NOMO-1 (cell line): ENCODE results near the gene CDC42SE2.

Experiments used
- DNase-seq, 2 experiments: peaks; one replicate each; lab custom pipeline; 2025; ENCODE audit not compliant: unreplicated experiment in 2 of 2; lab: John Stamatoyannopoulos, UW

Gene CDC42SE2

GRCh38 chr5:131418846-131419245 lies 155.0 kb downstream of the CDC42SE2 start:
- DNase-seq = no peak

- DNase-seq = no peak
Measured at GRCh38 chr5:131419877-131420276, 156.0 kb downstream of the CDC42SE2 start.

GRCh38 chr5:131423056-131423455 lies 159.2 kb downstream of the CDC42SE2 start:
- DNase-seq = no peak

GRCh38 chr5:131426011-131426410 lies 162.2 kb downstream of the CDC42SE2 start:
- DNase-seq = no peak

GRCh38 chr5:131430794-131431193 lies 166.9 kb downstream of the CDC42SE2 start:
- DNase-seq = no peak

- DNase-seq = no peak
Measured at GRCh38 chr5:131431794-131432193, 167.9 kb downstream of the CDC42SE2 start.

GRCh38 chr5:131433109-131433508 lies 169.3 kb downstream of the CDC42SE2 start:
- DNase-seq = no peak

- no peak for DNase-seq
Measured at GRCh38 chr5:131436081-131436480, 172.2 kb downstream of the CDC42SE2 start.

- DNase-seq = no peak
Measured at GRCh38 chr5:131441184-131441583, 177.3 kb downstream of the CDC42SE2 start.
